HepG2 (cell line): ENCODE measurements around the gene FAM161A. TPM values are rescaled to one million over a fixed set of nuclear protein-coding genes. Genes with fewer than 3 reads are reported as not detected.

ENCODE experiments used
- CENPBD1 ChIP-seq: sonication (generic); formaldehyde crosslinking; IDR thresholded peaks from 2 replicates; pipeline ENCODE4 v1.8.0; 2022; ENCODE audit warnings: missing genetic modification reagents, low read depth, mild to moderate bottlenecking, borderline replicate concordance
- NKX3-1 ChIP-seq: sonication (generic); formaldehyde crosslinking; IDR thresholded peaks from 2 replicates; pipeline ENCODE4 v1.5.0; 2020; ENCODE audit warnings: missing genetic modification reagents
- REL ChIP-seq: sonication (generic); formaldehyde crosslinking; conservative IDR thresholded peaks from 2 replicates; pipeline ENCODE4 v1.8.0; 2022; ENCODE audit warnings: mild to moderate bottlenecking, missing genetic modification reagents, moderate library complexity
- SAFB2 ChIP-seq: sonication (generic); formaldehyde crosslinking; IDR thresholded peaks from 2 replicates; pipeline ENCODE4 v1.5.1; 2020; ENCODE audit warnings: missing genetic modification reagents, low read depth, mild to moderate bottlenecking, borderline replicate concordance
- YEATS2 ChIP-seq: sonication (generic); formaldehyde crosslinking; IDR thresholded peaks from 2 replicates; pipeline ENCODE4 v1.4.0; 2020; ENCODE audit warnings: missing genetic modification reagents, borderline replicate concordance
- ZBTB21 ChIP-seq: sonication (generic); formaldehyde crosslinking; IDR thresholded peaks from 2 replicates; pipeline ENCODE4 v1.4.0; 2020; ENCODE audit warnings: missing genetic modification reagents
- ZFAT ChIP-seq: sonication (generic); formaldehyde crosslinking; conservative IDR thresholded peaks from 2 replicates; pipeline ENCODE4 v1.8.1; 2023; ENCODE audit warnings: missing genetic modification reagents, inconsistent platforms
- ZFP41 ChIP-seq: sonication (generic); formaldehyde crosslinking; IDR thresholded peaks from 2 replicates; pipeline ENCODE4 v1.4.0; 2020; ENCODE audit warnings: mild to moderate bottlenecking, missing genetic modification reagents, borderline replicate concordance
- ZNF317 ChIP-seq: sonication (generic); formaldehyde crosslinking; IDR thresholded peaks from 2 replicates; pipeline ENCODE4 v1.5.0; 2020; ENCODE audit warnings: mild to moderate bottlenecking, missing genetic modification reagents
- ZNF441 ChIP-seq: sonication (generic); formaldehyde crosslinking; IDR thresholded peaks from 2 replicates; pipeline ENCODE4 v1.7.0; 2021; ENCODE audit warnings: missing genetic modification reagents, borderline replicate concordance
- ZNF761 ChIP-seq: sonication (generic); formaldehyde crosslinking; conservative IDR thresholded peaks from 2 replicates; pipeline ENCODE4 v1.4.0; 2020; ENCODE audit warnings: mild to moderate bottlenecking, missing genetic modification reagents
- ZNF816 ChIP-seq: sonication (generic); formaldehyde crosslinking; IDR thresholded peaks from 2 replicates; pipeline ENCODE4 v1.8.0; 2022; ENCODE audit warnings: missing genetic modification reagents, mild to moderate bottlenecking, borderline replicate concordance
- ZSCAN30 ChIP-seq: sonication (generic); formaldehyde crosslinking; IDR thresholded peaks from 2 replicates; pipeline ENCODE4 v1.5.0; 2020; ENCODE audit warnings: mild to moderate bottlenecking, missing genetic modification reagents
- polyA plus RNA-seq, 8 experiments: library from polyadenylated mRNA; depleted of rRNA in 3 of 8; stranded (reverse) in 7 of 8; unstranded in 1 of 8; fragments of >200 nt; fragmentation: Illumina TruSeq in 4 of 8; extraction: Trizol in 4 of 8; gene quantifications; 2 replicates each; pipeline versions ENCODE4 v1.2.1 to v1.2.3, GENCODE V29; 2011 to 2016; ENCODE audit warnings: low read depth in 4 of 8, missing spikeins in 1 of 8, mixed read lengths in 1 of 8; ENCODE audit not compliant: insufficient read depth in 1 of 8
- total RNA-seq, 5 experiments: library from RNA; depleted of rRNA; stranded (reverse); fragments of >200 nt; fragmentation: Illumina TruSeq; extraction: Trizol; gene quantifications; 2 replicates each; pipeline ENCODE4 v1.2.3, GENCODE V29; 2016; ENCODE audit warnings: low read depth in 1 of 5
- TF ChIP-seq, protein P1 (sequence below): IDR thresholded peaks from 2 replicates; pipeline ENCODE4 v1.6.1; 2016; ENCODE audit warnings: missing compliant biosample characterization, missing genetic modification reagents, borderline replicate concordance
- TF ChIP-seq, protein P2 (sequence below): sonication (generic); formaldehyde crosslinking; IDR thresholded peaks from 2 replicates; pipeline ENCODE4 v1.5.1; 2020; ENCODE audit warnings: missing genetic modification reagents, mild to moderate bottlenecking, borderline replicate concordance
- TF ChIP-seq, protein P3 (sequence below): sonication (generic); formaldehyde crosslinking; IDR thresholded peaks from 2 replicates; pipeline ENCODE4 v1.8.0; 2022; ENCODE audit warnings: low read depth, missing genetic modification reagents
- TF ChIP-seq, protein P4 (sequence below): sonication (generic); formaldehyde crosslinking; IDR thresholded peaks from 2 replicates; pipeline ENCODE4 v1.4.0; 2020; ENCODE audit warnings: missing genetic modification reagents
- TF ChIP-seq, protein P5 (sequence below): sonication (generic); formaldehyde crosslinking; IDR thresholded peaks from 2 replicates; pipeline ENCODE4 v1.4.0; 2020; ENCODE audit warnings: missing genetic modification reagents, mild to moderate bottlenecking, borderline replicate concordance
- TF ChIP-seq, protein P6 (sequence below): sonication (generic); formaldehyde crosslinking; IDR thresholded peaks from 2 replicates; pipeline ENCODE4 v1.4.0; 2020; ENCODE audit warnings: mild to moderate bottlenecking, missing genetic modification reagents

Gene FAM161A
- total and polyA plus RNA-seq, 2 of the 13 experiments (the other 11 are each of a cell fraction or from before 2014, with no cell fraction given), result 2.7 to 3.4 TPM

- TF ChIP-seq, protein P1, sequence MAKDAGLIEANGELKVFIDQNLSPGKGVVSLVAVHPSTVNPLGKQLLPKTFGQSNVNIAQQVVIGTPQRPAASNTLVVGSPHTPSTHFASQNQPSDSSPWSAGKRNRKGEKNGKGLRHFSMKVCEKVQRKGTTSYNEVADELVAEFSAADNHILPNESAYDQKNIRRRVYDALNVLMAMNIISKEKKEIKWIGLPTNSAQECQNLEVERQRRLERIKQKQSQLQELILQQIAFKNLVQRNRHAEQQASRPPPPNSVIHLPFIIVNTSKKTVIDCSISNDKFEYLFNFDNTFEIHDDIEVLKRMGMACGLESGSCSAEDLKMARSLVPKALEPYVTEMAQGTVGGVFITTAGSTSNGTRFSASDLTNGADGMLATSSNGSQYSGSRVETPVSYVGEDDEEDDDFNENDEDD, result peak; percentile 94
- TF ChIP-seq ZFP41 (no peak), ZNF761 (peak; percentile 49; the same call in 1 of the 2 replicates), ZBTB21 (CRISPR knock-in tag) (no peak), ZSCAN30 (no peak), ZNF816 (CRISPR knock-in tag) (0 out of 2 replicates have a peak, but pooled peaks have one; percentile 61), YEATS2 (CRISPR knock-in tag) (peak; percentile 66), ZNF441 (CRISPR knock-in tag) (no peak; the same call in 1 of the 2 replicates), REL (CRISPR knock-in tag) (peak; percentile 89), NKX3-1 (CRISPR knock-in tag) (no peak), ZNF317 (CRISPR knock-in tag) (peak; percentile 75; the same call in 1 of the 2 replicates), SAFB2 (peak; percentile 84; the same call in 1 of the 2 replicates), ZFAT (CRISPR knock-in tag) (no peak), CENPBD1 (peak; percentile 53; the same call in 1 of the 2 replicates)
- TF ChIP-seq, protein P2, sequence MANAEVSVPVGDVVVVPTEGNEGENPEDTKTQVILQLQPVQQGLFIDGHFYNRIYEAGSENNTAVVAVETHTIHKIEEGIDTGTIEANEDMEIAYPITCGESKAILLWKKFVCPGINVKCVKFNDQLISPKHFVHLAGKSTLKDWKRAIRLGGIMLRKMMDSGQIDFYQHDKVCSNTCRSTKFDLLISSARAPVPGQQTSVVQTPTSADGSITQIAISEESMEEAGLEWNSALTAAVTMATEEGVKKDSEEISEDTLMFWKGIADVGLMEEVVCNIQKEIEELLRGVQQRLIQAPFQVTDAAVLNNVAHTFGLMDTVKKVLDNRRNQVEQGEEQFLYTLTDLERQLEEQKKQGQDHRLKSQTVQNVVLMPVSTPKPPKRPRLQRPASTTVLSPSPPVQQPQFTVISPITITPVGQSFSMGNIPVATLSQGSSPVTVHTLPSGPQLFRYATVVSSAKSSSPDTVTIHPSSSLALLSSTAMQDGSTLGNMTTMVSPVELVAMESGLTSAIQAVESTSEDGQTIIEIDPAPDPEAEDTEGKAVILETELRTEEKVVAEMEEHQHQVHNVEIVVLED (CRISPR knock-in tag), result peak; percentile 61; the same call in 1 of the 2 replicates
- TF ChIP-seq, protein P3, sequence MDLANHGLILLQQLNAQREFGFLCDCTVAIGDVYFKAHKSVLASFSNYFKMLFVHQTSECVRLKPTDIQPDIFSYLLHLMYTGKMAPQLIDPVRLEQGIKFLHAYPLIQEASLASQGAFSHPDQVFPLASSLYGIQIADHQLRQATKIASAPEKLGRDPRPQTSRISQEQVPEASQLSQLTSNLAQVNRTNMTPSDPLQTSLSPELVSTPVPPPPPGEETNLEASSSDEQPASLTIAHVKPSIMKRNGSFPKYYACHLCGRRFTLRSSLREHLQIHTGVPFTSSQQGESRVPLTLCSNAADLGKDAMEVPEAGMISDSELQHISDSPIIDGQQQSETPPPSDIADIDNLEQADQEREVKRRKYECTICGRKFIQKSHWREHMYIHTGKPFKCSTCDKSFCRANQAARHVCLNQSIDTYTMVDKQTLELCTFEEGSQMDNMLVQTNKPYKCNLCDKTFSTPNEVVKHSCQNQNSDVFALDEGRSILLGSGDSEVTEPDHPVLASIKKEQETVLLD, result peak; percentile 69; the same call in 1 of the 2 replicates
- TF ChIP-seq, protein P4, sequence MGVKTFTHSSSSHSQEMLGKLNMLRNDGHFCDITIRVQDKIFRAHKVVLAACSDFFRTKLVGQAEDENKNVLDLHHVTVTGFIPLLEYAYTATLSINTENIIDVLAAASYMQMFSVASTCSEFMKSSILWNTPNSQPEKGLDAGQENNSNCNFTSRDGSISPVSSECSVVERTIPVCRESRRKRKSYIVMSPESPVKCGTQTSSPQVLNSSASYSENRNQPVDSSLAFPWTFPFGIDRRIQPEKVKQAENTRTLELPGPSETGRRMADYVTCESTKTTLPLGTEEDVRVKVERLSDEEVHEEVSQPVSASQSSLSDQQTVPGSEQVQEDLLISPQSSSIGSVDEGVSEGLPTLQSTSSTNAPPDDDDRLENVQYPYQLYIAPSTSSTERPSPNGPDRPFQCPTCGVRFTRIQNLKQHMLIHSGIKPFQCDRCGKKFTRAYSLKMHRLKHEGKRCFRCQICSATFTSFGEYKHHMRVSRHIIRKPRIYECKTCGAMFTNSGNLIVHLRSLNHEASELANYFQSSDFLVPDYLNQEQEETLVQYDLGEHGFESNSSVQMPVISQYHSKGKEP, result peak; percentile 19; the same call in 1 of the 2 replicates
- TF ChIP-seq, protein P5, sequence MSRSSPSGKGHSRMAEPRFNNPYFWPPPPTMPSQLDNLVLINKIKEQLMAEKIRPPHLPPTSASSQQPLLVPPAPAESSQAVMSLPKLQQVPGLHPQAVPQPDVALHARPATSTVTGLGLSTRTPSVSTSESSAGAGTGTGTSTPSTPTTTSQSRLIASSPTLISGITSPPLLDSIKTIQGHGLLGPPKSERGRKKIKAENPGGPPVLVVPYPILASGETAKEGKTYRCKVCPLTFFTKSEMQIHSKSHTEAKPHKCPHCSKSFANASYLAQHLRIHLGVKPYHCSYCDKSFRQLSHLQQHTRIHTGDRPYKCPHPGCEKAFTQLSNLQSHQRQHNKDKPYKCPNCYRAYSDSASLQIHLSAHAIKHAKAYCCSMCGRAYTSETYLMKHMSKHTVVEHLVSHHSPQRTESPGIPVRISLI, result no peak
- TF ChIP-seq, protein P6, sequence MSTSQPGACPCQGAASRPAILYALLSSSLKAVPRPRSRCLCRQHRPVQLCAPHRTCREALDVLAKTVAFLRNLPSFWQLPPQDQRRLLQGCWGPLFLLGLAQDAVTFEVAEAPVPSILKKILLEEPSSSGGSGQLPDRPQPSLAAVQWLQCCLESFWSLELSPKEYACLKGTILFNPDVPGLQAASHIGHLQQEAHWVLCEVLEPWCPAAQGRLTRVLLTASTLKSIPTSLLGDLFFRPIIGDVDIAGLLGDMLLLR (CRISPR knock-in tag), result 0 out of 2 replicates have a peak, but pooled peaks have one; percentile 31
These were observed at the start of gene FAM161A (continued) for GRCh38 chr2:61853847-61854563.
